Measurements from ENCODE around the gene CD101.

GRCh38 chr1:117020526-117021156 is 19.1 kb downstream of the CD101 start:
- TF ChIP-seq CTCF (conservative IDR thresholded peaks at IDR 0.05; ENCODE audit: low read depth, low read length), result no peak
- TF ChIP-seq EZH2 (IDR thresholded peaks at IDR 0.05; ENCODE audit: borderline replicate concordance, low read depth, low read length, poor library complexity, severe bottlenecking), result no peak

Measured in A673 (cell line).